HepG2 (cell line): Measurements from ENCODE around the gene RTEL1. TPM values are rescaled to one million over a fixed set of nuclear protein-coding genes. Genes with fewer than 3 reads are reported as not detected.

Experiments
- ATF7-NPFF ChIP-seq: sonication (generic); formaldehyde crosslinking; IDR thresholded peaks from 2 replicates; pipeline ENCODE4 v1.8.1; 2023; ENCODE audit warnings: mild to moderate bottlenecking, low read depth, missing genetic modification reagents, moderate library complexity
- ELF3 ChIP-seq: IDR thresholded peaks from 2 replicates; pipeline ENCODE4 v1.6.1; 2016; ENCODE audit warnings: missing genetic modification reagents, missing compliant biosample characterization
- KDM5B ChIP-seq: sonication (generic); formaldehyde crosslinking; IDR thresholded peaks from 2 replicates; pipeline ENCODE4 v1.4.0; 2020; ENCODE audit warnings: missing genetic modification reagents, mild to moderate bottlenecking, borderline replicate concordance
- SP4 ChIP-seq: sonication (generic); formaldehyde crosslinking; IDR thresholded peaks from 2 replicates; pipeline ENCODE4 v1.8.1; 2023; ENCODE audit warnings: mild to moderate bottlenecking, missing genetic modification reagents
- STAT5B ChIP-seq: sonication (generic); formaldehyde crosslinking; IDR thresholded peaks from 2 replicates; pipeline ENCODE4 v1.4.0; 2020; ENCODE audit warnings: missing genetic modification reagents
- YY1 ChIP-seq: IDR thresholded peaks from 2 replicates; pipeline ENCODE4 v1.6.1; 2011; ENCODE audit warnings: low read length, low read depth, moderate library complexity, mild to moderate bottlenecking; ENCODE audit not compliant: insufficient read depth, insufficient replicate concordance
- ZC3H4 ChIP-seq: sonication (generic); formaldehyde crosslinking; IDR thresholded peaks from 2 replicates; pipeline ENCODE4 v1.4.0; 2020; ENCODE audit warnings: missing genetic modification reagents, borderline replicate concordance
- ZFP1 ChIP-seq: IDR thresholded peaks from 2 replicates; pipeline ENCODE4 v1.6.1; 2016
- ZMYM2 ChIP-seq: sonication (generic); formaldehyde crosslinking; IDR thresholded peaks from 2 replicates; pipeline ENCODE4 v1.8.0; 2022; ENCODE audit warnings: mild to moderate bottlenecking, missing genetic modification reagents
- ZNF101 ChIP-seq: sonication (generic); formaldehyde crosslinking; IDR thresholded peaks from 2 replicates; pipeline ENCODE4 v1.4.0; 2020; ENCODE audit warnings: mild to moderate bottlenecking, low read depth, missing genetic modification reagents, borderline replicate concordance
- ZNF205 ChIP-seq: IDR thresholded peaks from 2 replicates; pipeline ENCODE4 v1.6.1; 2018; ENCODE audit warnings: missing biosample characterization, missing genetic modification reagents
- ZNF567 ChIP-seq: sonication (generic); formaldehyde crosslinking; IDR thresholded peaks from 2 replicates; pipeline ENCODE4 v1.8.1; 2023; ENCODE audit warnings: mild to moderate bottlenecking, missing genetic modification reagents, borderline replicate concordance
- polyA plus RNA-seq, 8 experiments: library from polyadenylated mRNA; depleted of rRNA in 3 of 8; stranded (reverse) in 7 of 8; unstranded in 1 of 8; fragments of >200 nt; fragmentation: Illumina TruSeq in 4 of 8; extraction: Trizol in 4 of 8; gene quantifications; 2 replicates each; pipeline versions ENCODE4 v1.2.1 to v1.2.3, GENCODE V29; 2011 to 2016; ENCODE audit warnings: low read depth in 4 of 8, missing spikeins in 1 of 8, mixed read lengths in 1 of 8; ENCODE audit not compliant: insufficient read depth in 1 of 8
- total RNA-seq, 5 experiments: library from RNA; depleted of rRNA; stranded (reverse); fragments of >200 nt; fragmentation: Illumina TruSeq; extraction: Trizol; gene quantifications; 2 replicates each; pipeline ENCODE4 v1.2.3, GENCODE V29; 2016; ENCODE audit warnings: low read depth in 1 of 5
- TF ChIP-seq, protein P1 (sequence below): sonication (generic); formaldehyde crosslinking; IDR thresholded peaks from 2 replicates; pipeline ENCODE4 v1.4.0; 2020; ENCODE audit warnings: missing genetic modification reagents
- TF ChIP-seq, protein P2 (sequence below): sonication (generic); formaldehyde crosslinking; IDR thresholded peaks from 2 replicates; pipeline ENCODE4 v1.9.0; 2021; ENCODE audit warnings: missing genetic modification reagents, mild to moderate bottlenecking, borderline replicate concordance
- TF ChIP-seq, protein P3 (sequence below): sonication (generic); formaldehyde crosslinking; IDR thresholded peaks from 2 replicates; pipeline ENCODE4 v1.5.1; 2020; ENCODE audit warnings: missing genetic modification reagents, mild to moderate bottlenecking, borderline replicate concordance
- TF ChIP-seq, protein P4 (sequence below): sonication (generic); formaldehyde crosslinking; IDR thresholded peaks from 2 replicates; pipeline ENCODE4 v1.5.1; 2020; ENCODE audit warnings: missing genetic modification reagents, mild to moderate bottlenecking, borderline replicate concordance
- TF ChIP-seq, protein P5 (sequence below): sonication (generic); formaldehyde crosslinking; IDR thresholded peaks from 2 replicates; pipeline ENCODE4 v1.8.1; 2023; ENCODE audit warnings: missing genetic modification reagents, mild to moderate bottlenecking, borderline replicate concordance
- TF ChIP-seq, protein P6 (sequence below): sonication (generic); formaldehyde crosslinking; IDR thresholded peaks from 2 replicates; pipeline ENCODE4 v1.4.0; 2020; ENCODE audit warnings: missing genetic modification reagents

The RTEL1 gene
- total and polyA plus RNA-seq, 2 of the 13 experiments (the other 11 are each of a cell fraction or from before 2014, with no cell fraction given), result 21.8 to 36.4 TPM

DNA sequence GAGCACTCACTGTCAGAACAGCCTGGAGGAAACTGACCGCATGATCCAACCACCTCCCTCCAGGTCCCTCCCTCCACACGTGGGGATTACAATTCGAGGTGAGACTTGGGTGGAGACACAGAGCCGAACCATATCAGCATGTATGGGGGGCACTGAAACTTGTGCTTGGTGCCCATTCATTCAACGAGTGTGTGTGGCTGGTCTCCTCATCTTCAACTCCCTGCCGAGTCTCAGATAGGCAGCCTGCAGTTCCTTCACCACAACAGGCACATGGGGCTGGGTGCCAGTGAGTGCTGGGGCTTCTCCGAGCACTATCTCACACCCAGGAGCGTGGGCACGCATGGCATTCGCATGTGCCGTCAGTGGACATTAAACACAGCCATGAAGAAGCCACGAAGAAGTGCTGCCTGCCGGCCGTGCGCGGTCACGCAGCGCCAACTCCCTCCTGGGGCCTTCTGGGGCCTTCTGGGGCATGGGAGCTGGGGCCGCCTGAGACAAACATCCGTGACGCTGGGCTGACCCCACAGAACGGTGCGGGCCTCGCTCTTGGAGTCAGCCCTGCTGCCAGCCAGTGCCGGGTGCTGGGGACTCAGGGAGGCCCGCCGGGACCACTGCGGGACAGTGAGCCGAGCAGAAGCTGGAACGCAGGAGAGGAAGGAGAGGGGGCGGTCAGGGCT lies 714 bp upstream of the RTEL1 start (continued):
- TF ChIP-seq, protein P1, sequence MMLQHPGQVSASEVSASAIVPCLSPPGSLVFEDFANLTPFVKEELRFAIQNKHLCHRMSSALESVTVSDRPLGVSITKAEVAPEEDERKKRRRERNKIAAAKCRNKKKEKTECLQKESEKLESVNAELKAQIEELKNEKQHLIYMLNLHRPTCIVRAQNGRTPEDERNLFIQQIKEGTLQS, result no peak
- TF ChIP-seq, protein P2, sequence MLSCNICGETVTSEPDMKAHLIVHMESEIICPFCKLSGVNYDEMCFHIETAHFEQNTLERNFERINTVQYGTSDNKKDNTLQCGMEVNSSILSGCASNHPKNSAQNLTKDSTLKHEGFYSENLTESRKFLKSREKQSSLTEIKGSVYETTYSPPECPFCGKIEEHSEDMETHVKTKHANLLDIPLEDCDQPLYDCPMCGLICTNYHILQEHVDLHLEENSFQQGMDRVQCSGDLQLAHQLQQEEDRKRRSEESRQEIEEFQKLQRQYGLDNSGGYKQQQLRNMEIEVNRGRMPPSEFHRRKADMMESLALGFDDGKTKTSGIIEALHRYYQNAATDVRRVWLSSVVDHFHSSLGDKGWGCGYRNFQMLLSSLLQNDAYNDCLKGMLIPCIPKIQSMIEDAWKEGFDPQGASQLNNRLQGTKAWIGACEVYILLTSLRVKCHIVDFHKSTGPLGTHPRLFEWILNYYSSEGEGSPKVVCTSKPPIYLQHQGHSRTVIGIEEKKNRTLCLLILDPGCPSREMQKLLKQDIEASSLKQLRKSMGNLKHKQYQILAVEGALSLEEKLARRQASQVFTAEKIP (CRISPR knock-in tag), result no peak
- TF ChIP-seq STAT5B (no peak), ZNF101 (CRISPR knock-in tag) (no peak), ZC3H4 (CRISPR knock-in tag) (peak; percentile 41; the same call in 1 of the 2 replicates), ZMYM2 (CRISPR knock-in tag) (no peak), YY1 (peak; percentile 1), ZNF567 (CRISPR knock-in tag) (peak; percentile 25; the same call in 1 of the 2 replicates), SP4 (CRISPR knock-in tag) (no peak), ELF3 (CRISPR knock-in tag) (no peak), ZFP1 (CRISPR knock-in tag) (no peak), ZNF205 (CRISPR knock-in tag) (no peak), KDM5B (peak; percentile 40; the same call in 1 of the 2 replicates), ATF7-NPFF (CRISPR knock-in tag) (no peak)
- TF ChIP-seq, protein P3, sequence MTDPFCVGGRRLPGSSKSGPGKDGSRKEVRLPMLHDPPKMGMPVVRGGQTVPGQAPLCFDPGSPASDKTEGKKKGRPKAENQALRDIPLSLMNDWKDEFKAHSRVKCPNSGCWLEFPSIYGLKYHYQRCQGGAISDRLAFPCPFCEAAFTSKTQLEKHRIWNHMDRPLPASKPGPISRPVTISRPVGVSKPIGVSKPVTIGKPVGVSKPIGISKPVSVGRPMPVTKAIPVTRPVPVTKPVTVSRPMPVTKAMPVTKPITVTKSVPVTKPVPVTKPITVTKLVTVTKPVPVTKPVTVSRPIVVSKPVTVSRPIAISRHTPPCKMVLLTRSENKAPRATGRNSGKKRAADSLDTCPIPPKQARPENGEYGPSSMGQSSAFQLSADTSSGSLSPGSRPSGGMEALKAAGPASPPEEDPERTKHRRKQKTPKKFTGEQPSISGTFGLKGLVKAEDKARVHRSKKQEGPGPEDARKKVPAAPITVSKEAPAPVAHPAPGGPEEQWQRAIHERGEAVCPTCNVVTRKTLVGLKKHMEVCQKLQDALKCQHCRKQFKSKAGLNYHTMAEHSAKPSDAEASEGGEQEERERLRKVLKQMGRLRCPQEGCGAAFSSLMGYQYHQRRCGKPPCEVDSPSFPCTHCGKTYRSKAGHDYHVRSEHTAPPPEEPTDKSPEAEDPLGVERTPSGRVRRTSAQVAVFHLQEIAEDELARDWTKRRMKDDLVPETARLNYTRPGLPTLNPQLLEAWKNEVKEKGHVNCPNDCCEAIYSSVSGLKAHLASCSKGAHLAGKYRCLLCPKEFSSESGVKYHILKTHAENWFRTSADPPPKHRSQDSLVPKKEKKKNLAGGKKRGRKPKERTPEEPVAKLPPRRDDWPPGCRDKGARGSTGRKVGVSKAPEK (CRISPR knock-in tag), result no peak
- TF ChIP-seq, protein P4, sequence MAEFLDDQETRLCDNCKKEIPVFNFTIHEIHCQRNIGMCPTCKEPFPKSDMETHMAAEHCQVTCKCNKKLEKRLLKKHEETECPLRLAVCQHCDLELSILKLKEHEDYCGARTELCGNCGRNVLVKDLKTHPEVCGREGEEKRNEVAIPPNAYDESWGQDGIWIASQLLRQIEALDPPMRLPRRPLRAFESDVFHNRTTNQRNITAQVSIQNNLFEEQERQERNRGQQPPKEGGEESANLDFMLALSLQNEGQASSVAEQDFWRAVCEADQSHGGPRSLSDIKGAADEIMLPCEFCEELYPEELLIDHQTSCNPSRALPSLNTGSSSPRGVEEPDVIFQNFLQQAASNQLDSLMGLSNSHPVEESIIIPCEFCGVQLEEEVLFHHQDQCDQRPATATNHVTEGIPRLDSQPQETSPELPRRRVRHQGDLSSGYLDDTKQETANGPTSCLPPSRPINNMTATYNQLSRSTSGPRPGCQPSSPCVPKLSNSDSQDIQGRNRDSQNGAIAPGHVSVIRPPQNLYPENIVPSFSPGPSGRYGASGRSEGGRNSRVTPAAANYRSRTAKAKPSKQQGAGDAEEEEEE (CRISPR knock-in tag), result no peak
- TF ChIP-seq, protein P5, sequence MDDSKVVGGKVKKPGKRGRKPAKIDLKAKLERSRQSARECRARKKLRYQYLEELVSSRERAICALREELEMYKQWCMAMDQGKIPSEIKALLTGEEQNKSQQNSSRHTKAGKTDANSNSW (CRISPR knock-in tag), result no peak
- TF ChIP-seq, protein P6, sequence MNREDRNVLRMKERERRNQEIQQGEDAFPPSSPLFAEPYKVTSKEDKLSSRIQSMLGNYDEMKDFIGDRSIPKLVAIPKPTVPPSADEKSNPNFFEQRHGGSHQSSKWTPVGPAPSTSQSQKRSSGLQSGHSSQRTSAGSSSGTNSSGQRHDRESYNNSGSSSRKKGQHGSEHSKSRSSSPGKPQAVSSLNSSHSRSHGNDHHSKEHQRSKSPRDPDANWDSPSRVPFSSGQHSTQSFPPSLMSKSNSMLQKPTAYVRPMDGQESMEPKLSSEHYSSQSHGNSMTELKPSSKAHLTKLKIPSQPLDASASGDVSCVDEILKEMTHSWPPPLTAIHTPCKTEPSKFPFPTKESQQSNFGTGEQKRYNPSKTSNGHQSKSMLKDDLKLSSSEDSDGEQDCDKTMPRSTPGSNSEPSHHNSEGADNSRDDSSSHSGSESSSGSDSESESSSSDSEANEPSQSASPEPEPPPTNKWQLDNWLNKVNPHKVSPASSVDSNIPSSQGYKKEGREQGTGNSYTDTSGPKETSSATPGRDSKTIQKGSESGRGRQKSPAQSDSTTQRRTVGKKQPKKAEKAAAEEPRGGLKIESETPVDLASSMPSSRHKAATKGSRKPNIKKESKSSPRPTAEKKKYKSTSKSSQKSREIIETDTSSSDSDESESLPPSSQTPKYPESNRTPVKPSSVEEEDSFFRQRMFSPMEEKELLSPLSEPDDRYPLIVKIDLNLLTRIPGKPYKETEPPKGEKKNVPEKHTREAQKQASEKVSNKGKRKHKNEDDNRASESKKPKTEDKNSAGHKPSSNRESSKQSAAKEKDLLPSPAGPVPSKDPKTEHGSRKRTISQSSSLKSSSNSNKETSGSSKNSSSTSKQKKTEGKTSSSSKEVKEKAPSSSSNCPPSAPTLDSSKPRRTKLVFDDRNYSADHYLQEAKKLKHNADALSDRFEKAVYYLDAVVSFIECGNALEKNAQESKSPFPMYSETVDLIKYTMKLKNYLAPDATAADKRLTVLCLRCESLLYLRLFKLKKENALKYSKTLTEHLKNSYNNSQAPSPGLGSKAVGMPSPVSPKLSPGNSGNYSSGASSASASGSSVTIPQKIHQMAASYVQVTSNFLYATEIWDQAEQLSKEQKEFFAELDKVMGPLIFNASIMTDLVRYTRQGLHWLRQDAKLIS (CRISPR knock-in tag), result no peak
